ENCODE results near the gene EPHB1. TPM values are rescaled to one million over a fixed set of nuclear protein-coding genes. Genes with fewer than 3 reads are reported as not detected.

Gene EPHB1
- polyA plus RNA-seq, 1 donor: 3.7 TPM

DNA sequence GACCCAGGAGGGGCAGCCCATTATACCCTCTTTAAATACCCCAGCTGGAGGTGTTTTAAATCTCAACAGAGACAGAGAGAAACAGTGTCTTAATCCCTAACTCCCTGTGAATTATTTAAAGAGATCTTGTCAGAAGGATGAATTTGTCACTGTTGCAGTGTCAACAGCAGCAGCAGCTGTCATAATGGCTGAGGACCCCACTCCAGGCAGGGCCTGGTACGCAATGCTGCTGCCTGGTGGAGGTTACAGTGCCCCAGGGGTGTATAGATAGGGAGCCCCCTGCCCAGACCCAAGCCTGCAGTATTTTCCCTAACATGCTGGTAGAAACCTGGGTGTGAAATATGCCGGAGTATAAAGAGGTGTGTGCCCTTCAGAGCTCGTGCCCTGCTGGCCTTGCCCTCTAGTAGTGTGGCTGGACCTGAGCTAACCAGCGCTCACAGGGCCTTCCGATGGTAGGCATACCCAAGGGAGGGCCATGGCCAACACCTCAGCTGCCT lies 143.0 kb downstream of the EPHB1 start:
- Histone ChIP-seq H3K27ac (ENCODE audit: low read length) (no peak overlapping the region), H3K9me3 (ENCODE audit: control insufficient read depth, low read depth, low read length) (no peaks in the 10 kb centered on the region), H3K4me3 (ENCODE audit: low read length) (no peak overlapping the region), H3K27me3 (ENCODE audit: control insufficient read depth, insufficient read depth, low read length) (peaks cover 5% of the 10 kb centered on the region), H3K4me1 (ENCODE audit: control insufficient read depth, insufficient read depth, low read length) (no peaks in the 10 kb centered on the region), H3K36me3 (ENCODE audit: control insufficient read depth, insufficient read depth, low read length) (no peaks in the 10 kb centered on the region)
- whole genome bisulfite sequencing (ENCODE audit: insufficient coverage, low lambda C conversion rate): no CpG with 5 or more reads among the region's 5 CpGs
- no peak for DNase-seq

DNA sequence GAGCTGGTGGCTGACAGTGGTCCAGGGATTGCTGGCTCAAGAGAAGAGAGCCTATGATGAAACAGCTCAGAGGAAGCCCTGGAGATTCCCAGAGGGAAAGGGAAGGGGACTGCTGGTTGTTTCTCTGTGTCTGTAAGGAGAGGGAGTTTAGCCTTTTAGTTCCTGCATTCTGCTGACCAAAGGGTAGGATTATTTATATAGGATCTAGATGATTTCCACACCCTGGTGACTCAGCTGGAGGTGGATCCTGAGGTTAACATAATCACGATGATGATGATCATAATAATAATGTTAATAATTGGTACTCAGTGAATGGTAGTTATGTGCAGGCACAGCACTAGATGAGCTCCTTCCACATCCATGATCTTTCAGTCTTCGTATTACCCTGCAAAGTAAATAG lies 144.9 kb downstream of the EPHB1 start:
- Histone ChIP-seq H3K9me3 (ENCODE audit: control insufficient read depth, low read depth, low read length) (no peaks in the 10 kb centered on the region), H3K36me3 (ENCODE audit: control insufficient read depth, insufficient read depth, low read length) (no peaks in the 10 kb centered on the region), H3K4me1 (ENCODE audit: control insufficient read depth, insufficient read depth, low read length) (no peaks in the 10 kb centered on the region), H3K27me3 (ENCODE audit: control insufficient read depth, insufficient read depth, low read length) (peaks cover 5% of the 10 kb centered on the region), H3K27ac (ENCODE audit: low read length) (no peak overlapping the region), H3K4me3 (ENCODE audit: low read length) (no peak overlapping the region)
- DNase-seq: no peak
- WGBS (ENCODE audit: insufficient coverage, low lambda C conversion rate): no CpG with 5 or more reads among the region's 2 CpGs

DNA sequence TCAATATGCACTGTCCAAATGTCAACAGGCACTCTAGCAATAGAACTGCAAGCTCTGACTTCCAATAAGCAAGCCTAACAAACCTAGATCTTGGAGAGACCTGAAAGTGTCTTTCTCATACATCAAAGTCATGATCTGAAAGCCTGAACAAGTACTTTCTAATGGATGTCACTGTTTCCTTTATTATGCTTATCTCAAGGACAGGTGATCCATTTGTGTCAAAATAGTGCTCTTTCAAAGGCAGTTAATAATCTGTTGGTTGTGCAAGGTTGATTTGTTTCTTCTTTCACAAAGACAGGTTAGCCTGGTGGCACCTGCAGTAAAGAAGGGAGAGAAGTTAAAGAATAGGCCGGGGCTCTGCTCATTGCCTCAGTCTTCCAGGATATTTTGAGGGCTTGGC lies 146.8 kb downstream of the EPHB1 start:
- H3K9me3 ChIP-seq (ENCODE audit: control insufficient read depth, low read depth, low read length): no peaks in the 10 kb centered on the region
- WGBS (ENCODE audit: insufficient coverage, low lambda C conversion rate): no CpG with 5 or more reads among the region's 1 CpG
- no peaks in the 10 kb centered on the region for H3K4me1 ChIP-seq (ENCODE audit: control insufficient read depth, insufficient read depth, low read length)
- H3K27ac ChIP-seq (ENCODE audit: low read length): no peak overlapping the region
- no peaks in the 10 kb centered on the region for H3K36me3 ChIP-seq (ENCODE audit: control insufficient read depth, insufficient read depth, low read length)
- no peak for DNase-seq
- peaks cover 5% of the 10 kb centered on the region for H3K27me3 ChIP-seq (ENCODE audit: control insufficient read depth, insufficient read depth, low read length)
- H3K4me3 ChIP-seq (ENCODE audit: low read length): no peak overlapping the region

GRCh38 chr3:134944429-134944828 lies 149.4 kb downstream of the EPHB1 start:
- Histone ChIP-seq H3K27me3 (ENCODE audit: control insufficient read depth, insufficient read depth, low read length) (no peaks in the 10 kb centered on the region), H3K4me3 (ENCODE audit: low read length) (no peak overlapping the region), H3K9me3 (ENCODE audit: control insufficient read depth, low read depth, low read length) (no peaks in the 10 kb centered on the region), H3K27ac (ENCODE audit: low read length) (no peak overlapping the region), H3K4me1 (ENCODE audit: control insufficient read depth, insufficient read depth, low read length) (no peaks in the 10 kb centered on the region), H3K36me3 (ENCODE audit: control insufficient read depth, insufficient read depth, low read length) (no peaks in the 10 kb centered on the region)
- no peak for DNase-seq
- WGBS (ENCODE audit: insufficient coverage, low lambda C conversion rate): 80% methylated on average over 1 of the region's 1 CpG

DNA sequence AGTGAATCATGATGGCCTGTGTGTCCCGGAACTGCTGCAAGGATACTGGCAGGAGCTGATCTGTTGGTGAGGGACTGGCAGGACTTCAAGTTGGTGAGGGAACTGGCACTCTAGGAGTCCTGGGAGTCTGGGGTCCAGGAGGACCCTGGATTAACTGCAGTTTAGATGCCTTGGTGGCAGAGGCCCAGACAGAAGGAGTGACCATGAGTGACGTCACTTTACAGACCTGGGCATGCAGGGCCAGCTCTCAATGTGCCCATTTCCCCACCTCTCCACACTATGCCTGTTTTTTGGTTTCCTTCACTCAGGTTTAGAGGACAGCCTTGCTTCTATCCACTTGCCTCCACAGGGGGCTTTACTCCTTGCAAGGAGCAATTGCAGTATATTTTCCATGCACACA lies 154.1 kb downstream of the EPHB1 start:
- no CpG with 5 or more reads among the region's 2 CpGs for WGBS (ENCODE audit: insufficient coverage, low lambda C conversion rate)

DNA sequence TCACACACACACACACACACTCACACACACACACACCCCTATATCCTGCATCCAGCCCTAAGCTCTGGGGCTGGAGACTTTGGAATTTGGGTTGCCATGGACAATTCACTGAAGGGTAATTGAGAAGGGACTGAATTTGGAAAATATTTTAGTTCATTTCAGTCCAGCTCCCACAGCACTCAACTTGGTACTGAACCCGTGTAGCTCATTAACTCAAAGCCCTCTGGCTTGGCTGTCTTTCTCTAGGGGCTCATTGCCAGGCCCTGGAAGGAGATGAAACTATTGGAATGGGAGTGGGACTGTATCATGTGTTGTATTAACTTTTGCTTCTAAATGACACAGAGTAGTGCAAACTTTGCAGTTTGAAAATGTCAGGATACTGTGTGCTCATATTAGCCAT lies 157.3 kb downstream of the EPHB1 start:
- H3K36me3 ChIP-seq (ENCODE audit: control insufficient read depth, insufficient read depth, low read length): no peaks in the 10 kb centered on the region
- WGBS (ENCODE audit: insufficient coverage, low lambda C conversion rate): no CpG with 5 or more reads among the region's 1 CpG

More for the DNA sequence above, 154.1 kb downstream of the EPHB1 start:
- H3K4me1 ChIP-seq (ENCODE audit: control insufficient read depth, insufficient read depth, low read length): no peaks in the 10 kb centered on the region
- no peaks in the 10 kb centered on the region for H3K27me3 ChIP-seq (ENCODE audit: control insufficient read depth, insufficient read depth, low read length)
- no peak overlapping the region for H3K27ac ChIP-seq (ENCODE audit: low read length)
- DNase-seq: no peak
- H3K9me3 ChIP-seq (ENCODE audit: control insufficient read depth, low read depth, low read length): no peaks in the 10 kb centered on the region
- no peaks in the 10 kb centered on the region for H3K36me3 ChIP-seq (ENCODE audit: control insufficient read depth, insufficient read depth, low read length)
- H3K4me3 ChIP-seq (ENCODE audit: low read length): no peak overlapping the region

GRCh38 chr3:134955874-134956273 lies 160.8 kb downstream of the EPHB1 start:
- Histone ChIP-seq H3K4me1 (ENCODE audit: control insufficient read depth, insufficient read depth, low read length) (no peaks in the 10 kb centered on the region), H3K4me3 (ENCODE audit: low read length) (no peak overlapping the region), H3K27me3 (ENCODE audit: control insufficient read depth, insufficient read depth, low read length) (no peaks in the 10 kb centered on the region), H3K36me3 (ENCODE audit: control insufficient read depth, insufficient read depth, low read length) (no peaks in the 10 kb centered on the region), H3K27ac (ENCODE audit: low read length) (no peak overlapping the region), H3K9me3 (ENCODE audit: control insufficient read depth, low read depth, low read length) (no peaks in the 10 kb centered on the region)
- DNase-seq: no peak
- no CpG with 5 or more reads among the region's 2 CpGs for WGBS (ENCODE audit: insufficient coverage, low lambda C conversion rate)

More for the DNA sequence above, 157.3 kb downstream of the EPHB1 start:
- no peak overlapping the region for H3K4me3 ChIP-seq (ENCODE audit: low read length)
- H3K9me3 ChIP-seq (ENCODE audit: control insufficient read depth, low read depth, low read length): no peaks in the 10 kb centered on the region
- H3K4me1 ChIP-seq (ENCODE audit: control insufficient read depth, insufficient read depth, low read length): no peaks in the 10 kb centered on the region
- no peak for DNase-seq
- no peak overlapping the region for H3K27ac ChIP-seq (ENCODE audit: low read length)
- H3K27me3 ChIP-seq (ENCODE audit: control insufficient read depth, insufficient read depth, low read length): no peaks in the 10 kb centered on the region

GRCh38 chr3:134956395-134956794 lies 161.3 kb downstream of the EPHB1 start:
- Histone ChIP-seq H3K27ac (ENCODE audit: low read length) (no peak overlapping the region), H3K27me3 (ENCODE audit: control insufficient read depth, insufficient read depth, low read length) (no peaks in the 10 kb centered on the region), H3K4me3 (ENCODE audit: low read length) (no peak overlapping the region), H3K36me3 (ENCODE audit: control insufficient read depth, insufficient read depth, low read length) (no peaks in the 10 kb centered on the region), H3K9me3 (ENCODE audit: control insufficient read depth, low read depth, low read length) (no peaks in the 10 kb centered on the region), H3K4me1 (ENCODE audit: control insufficient read depth, insufficient read depth, low read length) (no peaks in the 10 kb centered on the region)
- WGBS (ENCODE audit: insufficient coverage, low lambda C conversion rate): no CpG with 5 or more reads among the region's 2 CpGs
- no peak for DNase-seq

DNA sequence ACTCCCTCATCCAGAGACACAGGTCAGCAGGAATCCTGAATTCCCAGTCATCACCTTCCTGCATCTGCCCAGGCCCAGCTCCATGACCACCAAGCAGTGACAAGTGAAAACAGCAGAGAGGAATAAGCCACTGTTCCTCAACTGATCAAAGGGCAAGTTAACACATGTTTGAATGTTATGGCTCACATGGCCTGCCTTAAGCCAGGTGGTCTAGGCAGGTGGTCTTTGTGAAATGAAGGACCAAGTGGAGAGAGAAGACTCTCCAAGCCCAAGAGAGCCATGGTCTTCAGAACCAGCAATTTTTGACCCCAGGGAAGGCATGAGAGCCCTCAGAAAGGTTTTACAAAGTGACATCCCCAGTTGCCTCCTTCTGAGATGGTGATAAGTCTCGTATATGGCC lies 161.8 kb downstream of the EPHB1 start:
- Histone ChIP-seq H3K4me3 (ENCODE audit: low read length) (no peak overlapping the region), H3K4me1 (ENCODE audit: control insufficient read depth, insufficient read depth, low read length) (no peaks in the 10 kb centered on the region), H3K9me3 (ENCODE audit: control insufficient read depth, low read depth, low read length) (no peaks in the 10 kb centered on the region), H3K36me3 (ENCODE audit: control insufficient read depth, insufficient read depth, low read length) (no peaks in the 10 kb centered on the region), H3K27ac (ENCODE audit: low read length) (no peak overlapping the region), H3K27me3 (ENCODE audit: control insufficient read depth, insufficient read depth, low read length) (no peaks in the 10 kb centered on the region)
- DNase-seq: no peak
- 100% methylated on average over 1 of the region's 1 CpG for WGBS (ENCODE audit: insufficient coverage, low lambda C conversion rate)

GRCh38 chr3:134959516-134959915 lies 164.5 kb downstream of the EPHB1 start:
- H3K27me3 ChIP-seq (ENCODE audit: control insufficient read depth, insufficient read depth, low read length): no peaks in the 10 kb centered on the region
- no peaks in the 10 kb centered on the region for H3K36me3 ChIP-seq (ENCODE audit: control insufficient read depth, insufficient read depth, low read length)
- DNase-seq: no peak
- no peak overlapping the region for H3K27ac ChIP-seq (ENCODE audit: low read length)
- H3K4me3 ChIP-seq (ENCODE audit: low read length): no peak overlapping the region
- no peaks in the 10 kb centered on the region for H3K4me1 ChIP-seq (ENCODE audit: control insufficient read depth, insufficient read depth, low read length)
- no peaks in the 10 kb centered on the region for H3K9me3 ChIP-seq (ENCODE audit: control insufficient read depth, low read depth, low read length)

GRCh38 chr3:134964226-134964625 lies 169.2 kb downstream of the EPHB1 start:
- H3K27me3 ChIP-seq (ENCODE audit: control insufficient read depth, insufficient read depth, low read length): no peaks in the 10 kb centered on the region
- H3K4me3 ChIP-seq (ENCODE audit: low read length): no peak overlapping the region
- H3K4me1 ChIP-seq (ENCODE audit: control insufficient read depth, insufficient read depth, low read length): no peaks in the 10 kb centered on the region
- no peak overlapping the region for H3K27ac ChIP-seq (ENCODE audit: low read length)
- no peaks in the 10 kb centered on the region for H3K9me3 ChIP-seq (ENCODE audit: control insufficient read depth, low read depth, low read length)
- WGBS (ENCODE audit: insufficient coverage, low lambda C conversion rate): 92% methylated on average over 2 of the region's 5 CpGs
- DNase-seq: no peak
- no peaks in the 10 kb centered on the region for H3K36me3 ChIP-seq (ENCODE audit: control insufficient read depth, insufficient read depth, low read length)
